GM23248 (cell line): ENCODE results near the gene TLL1.

ENCODE experiments used
- EZH2 ChIP-seq: fragments of 200-600 bp; sonication (generic); IDR thresholded peaks from 2 replicates; pipeline ENCODE4 v1.6.1; 2018; ENCODE audit warnings: antibody characterized with exemption, mild to moderate bottlenecking; ENCODE audit not compliant: insufficient read depth, poor library complexity, severe bottlenecking
- EZH2phosphoT487 ChIP-seq: fragments of 200-600 bp; sonication (generic); IDR thresholded peaks from 2 replicates; pipeline ENCODE4 v1.6.1; 2018; ENCODE audit warnings: antibody characterized with exemption, moderate library complexity, mild to moderate bottlenecking, low read depth; ENCODE audit not compliant: insufficient read depth

DNA sequence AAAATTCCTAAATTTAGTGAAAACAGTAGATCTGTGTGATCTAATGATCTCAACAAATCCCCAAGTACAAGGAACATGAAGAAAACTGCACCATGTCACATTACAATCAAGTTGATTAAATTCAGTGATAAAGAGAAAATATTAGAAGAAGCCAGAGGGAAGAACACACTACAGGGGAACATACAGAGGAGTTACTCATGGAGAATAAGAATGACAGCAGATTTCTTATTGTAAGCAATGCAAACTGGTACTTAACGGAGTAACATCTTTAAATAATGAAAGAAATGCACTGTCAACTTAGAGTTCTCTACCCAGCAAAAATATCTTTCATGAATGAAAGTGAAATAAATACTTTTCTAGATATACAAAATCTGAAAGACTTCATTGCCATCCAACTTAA lies 21.1 kb downstream of the TLL1 start:
- TF ChIP-seq EZH2 (no peak), EZH2phosphoT487 (no peak)
